Fibroblast of lung (primary cell): Measurements from ENCODE around the gene SLC5A5. TPM values are rescaled to one million over a fixed set of nuclear protein-coding genes. Genes with fewer than 3 reads are reported as not detected.
A peak's percentile ranks its signal among the peaks of the same experiment; 100 is the strongest.

Source experiments
- DNase-seq, 2 donors: peaks; one replicate each; pipeline versions ENCODE4 v3.0.0 to v3.0.0-alpha.2; 2010; ENCODE audit warnings: low read depth in 2 of 2
- H2AFZ ChIP-seq: 2 replicates; pipeline ENCODE4 v1.5.1; 2012; ENCODE audit warnings: low read length, control low read depth, inconsistent platforms
- H3K27ac ChIP-seq: 2 replicates; pipeline ENCODE4 v1.5.1; 2011; ENCODE audit warnings: low read length, control low read depth; ENCODE audit not compliant: insufficient read depth
- H3K27me3 ChIP-seq: 2 replicates; pipeline ENCODE4 v1.5.1; 2011; ENCODE audit warnings: mild to moderate bottlenecking, low read length; ENCODE audit not compliant: control insufficient read depth, insufficient read depth
- H3K36me3 ChIP-seq: 2 replicates; pipeline ENCODE4 v1.5.1; 2011; ENCODE audit warnings: low read length; ENCODE audit not compliant: control insufficient read depth, insufficient read depth
- H3K4me1 ChIP-seq: 2 replicates; pipeline ENCODE4 v1.5.1; 2011; ENCODE audit warnings: low read length; ENCODE audit not compliant: control insufficient read depth, insufficient read depth; ENCODE audit errors: extremely low read depth
- H3K4me2 ChIP-seq: 2 replicates; pipeline ENCODE4 v1.5.1; 2011; ENCODE audit warnings: low read length, control low read depth; ENCODE audit not compliant: insufficient read depth; ENCODE audit errors: extremely low read depth
- H3K4me3 ChIP-seq, 4 experiments: fragments of 200-600 bp in 1 of 4; sonication (generic) in 1 of 4; replicated peaks in 1 of 4; 2 replicates each; pipeline ENCODE4 v1.5.1; 2011 to 2016; ENCODE audit warnings: low read length in 4 of 4, low read depth in 3 of 4, mild to moderate bottlenecking in 3 of 4, control low read depth in 2 of 4, inconsistent platforms in 1 of 4, mixed read lengths in 1 of 4; ENCODE audit not compliant: insufficient read depth in 1 of 4; ENCODE audit errors: control extremely low read depth in 1 of 4
- H3K79me2 ChIP-seq: 2 replicates; pipeline ENCODE4 v1.5.1; 2012; ENCODE audit warnings: mild to moderate bottlenecking, low read length, inconsistent platforms; ENCODE audit not compliant: control insufficient read depth, insufficient read depth
- H3K9ac ChIP-seq: 2 replicates; pipeline ENCODE4 v1.5.1; 2011; ENCODE audit warnings: mild to moderate bottlenecking, low read length, control low read depth; ENCODE audit not compliant: insufficient read depth
- H3K9me3 ChIP-seq: 2 replicates; pipeline ENCODE4 v1.5.1; 2012; ENCODE audit warnings: low read depth, low read length; ENCODE audit not compliant: control insufficient read depth, insufficient read depth
- H4K20me1 ChIP-seq: 2 replicates; pipeline ENCODE4 v1.5.1; 2011; ENCODE audit warnings: low read length; ENCODE audit not compliant: control insufficient read depth, insufficient read depth; ENCODE audit errors: extremely low read depth
- CTCF ChIP-seq, 2 donors: IDR thresholded peaks in 1 of 2; conservative IDR thresholded peaks in 1 of 2; 1 replicate in 1 of 2; 2 replicates in 1 of 2; pipeline ENCODE4 v1.5.1; 2011 to 2012; ENCODE audit warnings: low read length in 2 of 2, control low read depth in 1 of 2, inconsistent platforms in 1 of 2, low read depth in 1 of 2, mild to moderate bottlenecking in 1 of 2
- EZH2 ChIP-seq: IDR thresholded peaks from 2 replicates; pipeline ENCODE4 v1.5.1; 2012; ENCODE audit warnings: low read length, control low read depth, mild to moderate bottlenecking; ENCODE audit errors: missing control alignments
- polyA plus RNA-seq, 2 donors: library from polyadenylated mRNA; depleted of rRNA in 1 of 2; stranded (reverse) in 1 of 2; unstranded in 1 of 2; fragments of >200 nt; gene quantifications; 2 replicates each; pipeline ENCODE4 v1.2.1, GENCODE V29; 2011 to 2012; ENCODE audit warnings: missing spikeins in 1 of 2
- total RNA-seq: library from RNA; depleted of rRNA; stranded (reverse); fragments of >200 nt; gene quantifications from 2 replicates; pipeline ENCODE4 v1.2.1, GENCODE V29; 2014

Gene SLC5A5
- total and polyA plus RNA-seq, 2 donors (not counting 1 experiment from before 2014, with no cell fraction given) = not detected

- Histone ChIP-seq H3K4me1 (no peaks in the 10 kb centered on the region), H2AFZ (no peak overlapping the region)
Observed at GRCh38 chr19:17860331-17860992, 11.3 kb upstream of the SLC5A5 start.

DNA sequence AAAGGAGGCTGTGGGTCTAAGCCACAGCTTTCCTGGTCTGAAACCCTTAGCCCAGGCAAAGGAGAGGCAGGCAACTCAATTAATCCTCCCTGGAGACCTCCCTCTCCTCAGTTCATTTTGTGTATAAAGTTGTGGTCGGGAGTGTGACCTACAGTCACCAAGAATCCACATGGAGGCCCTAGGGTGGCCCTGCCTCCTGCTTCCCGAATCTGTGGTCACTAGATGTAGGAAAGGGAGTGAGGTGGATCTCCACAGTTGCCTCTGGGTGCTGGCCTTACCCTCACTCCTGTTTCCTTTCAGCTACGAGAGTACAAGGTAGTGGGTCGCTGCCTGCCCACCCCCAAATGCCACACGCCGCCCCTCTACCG is 10.8 kb upstream of the SLC5A5 start:
- Histone ChIP-seq H4K20me1 (no peaks in the 10 kb centered on the region), H3K27ac (peak overlapping the region; percentile 88), H3K36me3 (peaks cover 26% of the 10 kb centered on the region), H3K9ac (peak overlapping the region; percentile 93), H3K4me1 (no peaks in the 10 kb centered on the region), H3K79me2 (peaks cover 29% of the 10 kb centered on the region), H3K4me2 (peak overlapping the region; percentile 92), H3K9me3 (no peaks in the 10 kb centered on the region), H2AFZ (no peak overlapping the region), H3K4me3 (peak overlapping the region; percentile 92 to 100 (median 100)), H3K27me3 (no peaks in the 10 kb centered on the region)
- no peak for DNase-seq
- TF ChIP-seq CTCF (conservative IDR thresholded peaks at IDR 0.05 in 1 of 2, IDR thresholded peaks at IDR 0.05 in 1 of 2; ENCODE audit: low read depth in 1 of 2, low read length in 2 of 2) (no peak), EZH2 (no peak)

More at GRCh38 chr19:17860331-17860992, 11.3 kb upstream of the SLC5A5 start:
- Histone ChIP-seq H3K36me3 (peaks cover 25% of the 10 kb centered on the region), H3K27me3 (no peaks in the 10 kb centered on the region), H4K20me1 (no peaks in the 10 kb centered on the region), H3K9ac (peak overlapping the region; percentile 93), H3K79me2 (peaks cover 29% of the 10 kb centered on the region), H3K4me2 (peak overlapping the region; percentile 92), H3K9me3 (no peaks in the 10 kb centered on the region), H3K4me3 (peak overlapping the region; percentile 92 to 100 (median 100)), H3K27ac (peak overlapping the region; percentile 88)
- TF ChIP-seq CTCF (conservative IDR thresholded peaks at IDR 0.05 in 1 of 2, IDR thresholded peaks at IDR 0.05 in 1 of 2; ENCODE audit: low read depth in 1 of 2, low read length in 2 of 2) = no peak
- TF ChIP-seq EZH2 = no peak
- no peak for DNase-seq

GRCh38 chr19:17861542-17862402 is 10.0 kb upstream of the SLC5A5 start:
- H3K4me2 ChIP-seq = peak overlapping the region; percentile 92
- no peak for DNase-seq
- no peaks in the 10 kb centered on the region for H3K4me1 ChIP-seq
- H3K9me3 ChIP-seq = no peaks in the 10 kb centered on the region
- no peak overlapping the region for H3K9ac ChIP-seq
- H3K4me3 ChIP-seq = peak overlapping the region; percentile 92 to 100 (median 100)
- no peak overlapping the region for H2AFZ ChIP-seq
- TF ChIP-seq CTCF (conservative IDR thresholded peaks at IDR 0.05 in 1 of 2, IDR thresholded peaks at IDR 0.05 in 1 of 2; ENCODE audit: low read depth in 1 of 2, low read length in 2 of 2) (no peak), EZH2 (no peak)
- H3K27ac ChIP-seq = no peak overlapping the region
- H3K79me2 ChIP-seq = peaks cover 29% of the 10 kb centered on the region
- no peaks in the 10 kb centered on the region for H3K27me3 ChIP-seq
- no peaks in the 10 kb centered on the region for H4K20me1 ChIP-seq
- peaks cover 26% of the 10 kb centered on the region for H3K36me3 ChIP-seq
